NCI-H82 (cell line): ENCODE data around the gene RBBP5.
A peak's percentile ranks its signal among the peaks of the same experiment; 100 is the strongest.

Experiments
- DNase-seq: peaks from one replicate; lab custom pipeline; 2025; lab: John Stamatoyannopoulos, UW

RBBP5 gene

DNA sequence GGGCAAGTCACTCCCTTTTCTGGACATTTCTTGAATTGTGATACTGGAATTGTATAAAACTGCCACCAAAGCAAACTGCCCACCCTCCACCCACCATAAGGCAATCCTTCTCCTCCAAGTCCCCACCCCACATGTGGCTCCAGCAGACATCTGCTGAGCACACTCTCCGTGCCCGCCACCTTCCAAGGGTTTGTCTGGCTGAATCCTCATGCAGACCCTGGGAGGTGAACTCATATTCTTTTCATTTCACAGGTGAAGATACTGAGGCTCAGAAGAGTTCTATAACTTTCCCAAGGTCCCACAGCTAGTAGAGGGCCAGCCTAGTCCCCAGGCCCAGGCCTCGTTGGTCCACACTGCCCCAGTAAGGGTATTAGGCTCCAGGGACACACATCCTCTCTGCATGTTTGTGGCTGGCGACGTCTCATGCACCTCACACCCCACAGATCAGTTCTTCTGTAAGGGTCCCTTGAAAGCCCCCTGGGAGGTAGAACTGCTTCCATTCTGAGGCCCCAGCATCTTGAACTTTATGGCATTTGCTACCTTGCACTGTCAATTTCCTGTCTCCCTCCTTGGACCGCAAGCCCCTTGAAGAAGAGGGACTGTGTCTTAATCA lies 64.7 kb downstream of the RBBP5 start:
- no peak for DNase-seq

- peak; percentile 97 for DNase-seq
Measured at GRCh38 chr1:205056188-205056611, 65.6 kb downstream of the RBBP5 start.

DNA sequence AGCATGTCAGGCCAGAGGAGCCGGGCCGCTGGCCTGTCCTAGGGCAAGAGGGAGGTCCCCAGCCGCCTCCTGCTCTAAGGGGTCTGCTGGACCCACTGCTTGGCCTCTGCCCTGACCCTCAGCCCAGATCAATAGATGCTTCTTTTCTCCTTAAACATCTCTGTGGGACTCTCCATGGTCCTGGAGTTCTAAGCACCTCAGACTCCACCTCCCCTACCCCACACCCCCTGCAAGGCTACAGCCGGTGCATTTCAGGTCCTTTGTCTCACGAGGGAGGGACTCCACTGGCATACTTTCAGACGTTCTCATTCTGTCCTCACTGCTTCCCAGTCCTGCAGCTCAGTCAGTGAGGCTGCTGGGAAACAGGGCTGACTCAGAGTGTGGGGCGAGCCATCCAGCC lies 67.8 kb downstream of the RBBP5 start:
- DNase-seq = no peak

GRCh38 chr1:205053296-205053695 lies 68.5 kb downstream of the RBBP5 start:
- DNase-seq = no peak

DNA sequence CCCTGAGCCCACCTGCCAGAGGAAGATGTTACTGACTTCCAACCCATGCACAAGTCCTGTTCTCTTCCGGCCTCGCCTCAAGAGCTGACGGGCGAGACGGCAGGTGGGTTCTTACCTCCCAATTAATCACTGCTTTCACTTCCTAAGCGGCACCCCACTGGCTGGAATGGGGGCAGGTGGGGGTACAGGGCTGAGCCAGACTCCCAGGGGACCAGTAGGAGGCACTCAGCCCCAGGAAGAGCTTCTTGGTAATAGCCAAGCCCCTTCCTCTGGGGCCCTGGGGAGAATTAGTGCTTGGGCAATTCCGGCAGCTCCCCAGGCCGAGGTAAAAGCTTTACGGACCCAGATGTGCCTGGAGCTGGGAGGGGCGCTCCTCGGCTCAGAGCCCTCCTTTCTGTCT lies 69.1 kb downstream of the RBBP5 start:
- peak; percentile 73 for DNase-seq

DNA sequence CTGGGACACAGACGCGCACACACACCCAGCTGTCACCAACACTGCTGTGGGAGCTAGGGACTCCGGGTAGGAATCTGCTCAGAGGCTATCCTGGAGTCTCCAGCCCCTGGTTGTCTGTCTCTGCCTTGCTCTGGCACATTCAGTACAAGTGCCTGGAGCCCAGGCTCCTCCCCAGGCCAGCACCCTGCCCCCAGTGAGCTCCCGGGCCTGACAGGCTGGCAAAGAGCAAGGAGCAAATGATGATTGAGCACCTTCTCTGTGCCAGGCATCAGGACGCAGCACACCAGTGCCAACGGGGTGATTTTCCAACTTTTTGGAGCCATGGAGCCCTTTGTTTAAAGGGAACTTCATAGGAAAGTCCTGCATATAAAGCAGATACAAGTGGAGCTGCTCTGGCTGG lies 72.3 kb downstream of the RBBP5 start:
- no peak for DNase-seq

- peak; percentile 44 for DNase-seq
Measured at GRCh38 chr1:205048382-205048781, 73.4 kb downstream of the RBBP5 start.

- no peak for DNase-seq
Measured at GRCh38 chr1:205047764-205048231, 74.0 kb downstream of the RBBP5 start.

DNA sequence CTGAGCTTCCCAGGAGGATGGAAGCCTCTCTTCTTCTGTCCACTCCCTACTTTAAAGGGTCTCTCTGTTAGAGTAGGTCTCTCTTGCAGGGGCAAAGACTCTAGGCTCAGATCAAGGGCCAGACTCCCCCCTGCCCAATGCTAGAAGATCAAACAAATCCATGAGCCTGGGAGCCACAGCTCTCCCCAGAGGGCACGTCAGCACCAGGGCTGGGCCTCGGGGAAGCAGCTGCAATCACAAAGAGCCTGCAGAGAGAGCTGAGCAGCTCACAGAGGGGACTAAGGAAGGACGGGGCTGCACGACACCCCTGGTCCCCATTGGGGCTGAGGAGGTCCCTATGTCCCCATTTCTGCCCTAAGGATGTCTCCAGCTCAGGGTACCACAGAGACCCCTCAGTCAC lies 74.9 kb downstream of the RBBP5 start:
- peak; percentile 35 for DNase-seq

- DNase-seq = no peak
Measured at GRCh38 chr1:205045146-205045545, 76.6 kb downstream of the RBBP5 start.

GRCh38 chr1:205044741-205045140 lies 77.0 kb downstream of the RBBP5 start:
- DNase-seq = no peak

DNA sequence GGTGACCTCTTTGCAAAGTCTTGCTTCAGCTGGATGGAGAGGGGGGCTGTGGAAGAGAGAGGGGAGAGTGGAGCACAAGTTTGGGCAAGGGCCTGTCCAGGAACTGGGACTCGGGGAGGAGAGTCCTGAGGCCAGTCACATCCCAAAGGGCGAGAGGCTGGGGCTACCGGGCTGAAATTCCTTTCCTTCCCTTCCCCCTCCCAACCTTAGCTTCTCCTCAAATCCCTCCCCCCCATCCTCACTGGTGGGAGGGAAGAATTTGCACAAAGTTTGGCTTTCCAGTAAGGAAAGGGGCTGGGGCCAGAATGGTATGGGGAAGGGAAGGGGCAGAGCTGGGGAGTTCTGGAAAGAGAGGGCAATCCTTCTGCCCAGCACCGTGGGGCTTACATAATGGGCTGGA lies 77.9 kb downstream of the RBBP5 start:
- DNase-seq = no peak

DNA sequence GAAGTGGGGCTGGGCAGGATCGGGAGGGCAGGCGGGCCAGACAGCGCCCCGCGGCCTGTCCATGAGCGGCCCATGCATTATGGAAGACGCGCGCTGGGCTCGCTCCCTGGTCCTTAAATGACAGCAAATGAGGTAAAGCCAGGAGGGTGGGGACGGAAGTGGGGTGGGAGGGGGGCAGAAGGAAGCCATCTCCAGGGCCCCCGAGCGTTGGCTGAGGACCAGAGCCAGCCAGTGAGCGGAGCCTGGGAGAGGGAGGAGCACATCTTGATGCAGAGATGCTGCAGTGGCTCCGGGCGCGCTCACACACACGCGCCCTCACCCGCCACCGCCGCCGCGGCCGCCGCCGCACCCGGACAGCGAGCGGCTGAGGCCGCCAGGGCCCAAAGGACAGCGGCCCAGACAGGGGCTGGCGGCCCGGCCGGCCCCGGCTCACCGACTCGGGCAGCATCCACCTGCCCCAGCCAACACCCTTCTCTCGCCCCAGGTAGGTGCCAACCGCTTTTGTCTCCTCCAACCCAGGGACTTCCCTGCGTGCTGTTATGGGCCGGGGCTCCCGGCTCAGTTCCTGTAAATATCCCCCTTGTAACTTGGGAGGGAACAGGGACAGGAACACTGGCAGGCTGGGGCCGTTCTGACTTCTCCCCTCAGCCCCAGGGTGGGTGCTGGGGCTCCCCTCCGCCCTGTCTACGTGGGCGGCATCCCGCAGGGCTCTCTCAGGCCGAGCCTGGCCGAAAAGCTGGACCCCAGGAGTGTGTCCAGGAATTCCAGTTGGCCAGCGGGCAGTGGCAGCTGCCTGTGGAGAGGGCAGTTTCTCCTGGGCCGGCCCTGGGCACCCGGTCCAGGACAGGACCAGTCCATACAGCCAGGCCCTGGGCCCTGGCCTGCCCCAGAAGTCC lies 78.6 kb downstream of the RBBP5 start, which contains the start of gene CNTN2:
Gene CNTN2 (plus strand): TSS at position 302 of the 896 bp plus-strand sequence. CDS start 9,974 bp downstream, outside the sequence.
- DNase-seq = peak; percentile 52

DNA sequence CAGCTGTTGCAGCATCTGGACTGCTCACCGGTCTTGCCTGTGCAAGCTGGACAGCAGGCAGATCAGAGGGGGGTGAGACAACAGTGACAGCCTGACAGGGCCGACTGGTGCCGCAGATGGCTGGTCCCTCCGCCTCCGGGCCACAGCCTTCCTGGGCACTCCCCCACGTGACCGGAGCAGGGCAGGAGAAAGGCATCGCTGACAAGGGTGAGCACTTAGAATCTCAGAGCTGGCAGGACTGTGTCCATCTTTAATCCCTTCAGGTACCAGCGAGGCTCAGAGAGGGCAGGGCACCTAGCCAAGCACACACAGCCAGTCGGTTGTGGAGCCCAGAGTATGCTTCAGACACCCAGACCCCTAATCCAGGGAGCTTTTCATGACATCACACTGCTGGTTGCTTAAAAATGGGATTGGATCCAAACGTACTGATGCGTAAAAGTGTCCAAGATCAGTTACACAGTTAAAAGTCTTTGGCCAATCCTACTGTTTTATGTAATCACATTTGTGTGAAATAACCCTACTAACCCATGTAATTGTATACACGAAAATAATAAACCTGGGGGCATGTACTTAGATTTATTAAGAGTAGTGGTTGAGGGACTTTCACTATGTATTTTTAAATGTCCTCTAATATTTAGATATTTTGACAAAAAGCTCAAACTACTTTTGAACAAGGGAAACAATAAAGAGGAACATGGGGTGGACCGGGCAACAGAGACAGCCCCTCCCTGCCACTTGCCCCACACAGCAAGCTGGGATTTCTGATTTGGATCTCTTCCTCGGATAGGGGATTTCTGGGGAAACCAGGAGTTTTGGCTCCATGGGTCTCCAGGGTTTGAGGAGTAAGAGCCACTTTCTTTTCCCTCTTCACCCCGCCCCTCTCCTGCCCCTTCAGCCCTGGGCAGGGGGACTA lies 79.5 kb downstream of the RBBP5 start:
- DNase-seq = peak; percentile 81

DNA sequence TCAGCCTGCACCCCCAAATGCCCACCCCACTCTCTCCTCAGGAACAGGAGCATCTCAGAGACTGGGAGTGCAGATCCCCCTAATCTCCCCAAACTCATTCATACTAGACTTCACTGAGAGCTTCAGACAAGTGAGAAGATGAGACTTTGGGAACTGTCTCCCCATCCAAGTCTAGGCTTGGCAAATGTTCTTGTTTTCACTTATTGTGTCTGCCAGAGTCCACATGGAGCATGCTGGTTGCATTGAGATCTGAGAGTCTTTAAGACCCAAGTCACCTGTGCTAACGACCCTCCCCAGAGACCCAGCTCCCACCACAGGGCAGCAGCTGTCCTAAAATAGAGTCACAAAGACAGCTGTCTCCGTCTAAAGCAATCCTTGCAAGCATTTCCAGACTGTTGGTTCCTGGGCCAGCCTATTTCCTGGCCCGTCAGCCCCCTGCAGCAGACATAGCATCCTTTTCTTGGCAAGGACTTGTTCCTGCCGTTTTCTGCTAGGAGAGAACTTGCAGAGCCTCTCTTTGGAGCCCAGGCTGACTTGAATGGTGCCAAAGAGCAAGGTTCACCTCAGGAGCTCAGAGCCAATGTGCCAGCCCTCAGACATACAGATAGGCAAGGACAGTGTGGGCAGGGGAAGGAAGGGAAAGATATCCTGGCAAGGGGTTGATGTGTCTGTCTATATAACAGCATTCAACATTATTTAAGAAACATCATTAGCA lies 80.6 kb downstream of the RBBP5 start:
- DNase-seq = peak; percentile 51

GRCh38 chr1:205038132-205038786 lies 83.5 kb downstream of the RBBP5 start:
- DNase-seq = no peak

DNA sequence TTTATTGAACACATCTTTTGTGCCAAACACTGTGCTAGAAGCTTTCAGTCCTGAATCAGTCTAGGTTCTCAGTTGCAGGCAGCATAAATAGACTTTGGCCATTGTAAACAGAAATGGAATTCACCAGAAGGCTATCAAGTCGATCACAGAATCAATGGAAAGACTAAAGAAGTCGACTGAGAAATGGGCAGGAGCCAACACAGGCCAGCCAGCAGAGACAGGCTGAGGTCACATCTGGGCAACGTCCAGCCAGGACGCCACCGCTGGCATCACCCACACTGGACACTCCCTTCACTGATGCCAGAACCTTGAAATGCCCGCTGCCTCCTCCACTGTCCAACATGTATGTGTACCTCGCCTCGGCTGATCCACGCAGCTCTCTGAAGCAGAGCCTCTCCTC lies 84.2 kb downstream of the RBBP5 start:
- DNase-seq = no peak
